Nephron progenitor cell (in vitro differentiated cells): ENCODE data around the gene SLX4IP.

Source experiments
- DNase-seq: peaks from one replicate; pipeline ENCODE4 v3.0.0; 2021
- H3K27ac Mint-ChIP-seq: 2 replicates; pipeline ENCODE4 v1.8.0; 2021; ENCODE audit warnings: mild to moderate bottlenecking, moderate library complexity, mixed read lengths
- H3K27me3 Mint-ChIP-seq: 2 replicates; pipeline ENCODE4 v1.8.0; 2021; ENCODE audit warnings: mild to moderate bottlenecking, low read depth, mixed read lengths; ENCODE audit not compliant: poor library complexity
- H3K36me3 Mint-ChIP-seq: 2 replicates; pipeline ENCODE4 v1.8.0; 2021; ENCODE audit warnings: low read depth, mixed read lengths
- H3K4me1 Mint-ChIP-seq: 2 replicates; pipeline ENCODE4 v1.8.0; 2021; ENCODE audit warnings: mixed read lengths
- H3K4me3 Mint-ChIP-seq: 2 replicates; pipeline ENCODE4 v1.8.0; 2021; ENCODE audit warnings: mild to moderate bottlenecking, moderate library complexity, mixed read lengths
- H3K9me3 Mint-ChIP-seq: 2 replicates; pipeline ENCODE4 v1.8.0; 2021; ENCODE audit warnings: mild to moderate bottlenecking, moderate library complexity, mixed read lengths
- CTCF ChIP-seq: fragments of 200-600 bp; sonication (generic); IDR thresholded peaks from 2 replicates; pipeline ENCODE4 v1.5.0; 2021; ENCODE audit warnings: antibody characterized with exemption

SLX4IP gene

GRCh38 chr20:10632721-10633509 lies 197.8 kb downstream of the SLX4IP start:
- no peak overlapping the region for H3K4me3 Mint-ChIP-seq
- peaks cover 95% of the 10 kb centered on the region for H3K4me1 Mint-ChIP-seq
- H3K9me3 Mint-ChIP-seq = no peaks in the 10 kb centered on the region
- TF ChIP-seq CTCF = no peak
- H3K27ac Mint-ChIP-seq = peak overlapping the region; percentile 44
- DNase-seq = no peak
- no peaks in the 10 kb centered on the region for H3K27me3 Mint-ChIP-seq
- peaks cover 9% of the 10 kb centered on the region for H3K36me3 Mint-ChIP-seq

GRCh38 chr20:10633718-10634117 lies 198.6 kb downstream of the SLX4IP start:
- DNase-seq = no peak
- Mint-ChIP-seq H3K9me3 (no peaks in the 10 kb centered on the region), H3K4me3 (no peak overlapping the region), H3K36me3 (peaks cover 16% of the 10 kb centered on the region), H3K27ac (no peak overlapping the region), H3K27me3 (no peaks in the 10 kb centered on the region), H3K4me1 (peaks cover 95% of the 10 kb centered on the region)
- no peak for TF ChIP-seq CTCF

GRCh38 chr20:10634211-10634610 lies 199.1 kb downstream of the SLX4IP start:
- no peaks in the 10 kb centered on the region for H3K9me3 Mint-ChIP-seq
- peaks cover 95% of the 10 kb centered on the region for H3K4me1 Mint-ChIP-seq
- no peak overlapping the region for H3K4me3 Mint-ChIP-seq
- DNase-seq = no peak
- no peaks in the 10 kb centered on the region for H3K27me3 Mint-ChIP-seq
- peaks cover 20% of the 10 kb centered on the region for H3K36me3 Mint-ChIP-seq
- H3K27ac Mint-ChIP-seq = no peak overlapping the region
- TF ChIP-seq CTCF = no peak

- DNase-seq = no peak
- Mint-ChIP-seq H3K9me3 (no peaks in the 10 kb centered on the region), H3K27ac (no peak overlapping the region), H3K4me3 (no peak overlapping the region), H3K36me3 (peaks cover 27% of the 10 kb centered on the region), H3K27me3 (no peaks in the 10 kb centered on the region), H3K4me1 (peaks cover 95% of the 10 kb centered on the region)
- no peak for TF ChIP-seq CTCF
Observed at GRCh38 chr20:10634683-10635411, 199.7 kb downstream of the SLX4IP start.

GRCh38 chr20:10635476-10636208 lies 200.5 kb downstream of the SLX4IP start:
- no peak overlapping the region for H3K4me3 Mint-ChIP-seq
- H3K36me3 Mint-ChIP-seq = peaks cover 34% of the 10 kb centered on the region
- DNase-seq = no peak
- H3K4me1 Mint-ChIP-seq = peaks cover 91% of the 10 kb centered on the region
- H3K9me3 Mint-ChIP-seq = no peaks in the 10 kb centered on the region
- H3K27me3 Mint-ChIP-seq = no peaks in the 10 kb centered on the region
- TF ChIP-seq CTCF = no peak
- H3K27ac Mint-ChIP-seq = no peak overlapping the region
